Left colon (tissue), 2 donors: ENCODE measurements around the gene TARBP1. TPM values are rescaled to one million over a fixed set of nuclear protein-coding genes. Genes with fewer than 3 reads are reported as not detected.

ENCODE experiments used
- ATAC-seq: fragments of 200-7000 bp; cut with Tn5 transposase; one replicate; pipeline ENCODE4 v1.9.1; 2020; ENCODE audit warnings: mild to moderate bottlenecking, moderate library complexity
- DNase-seq, 2 donors: peaks; one replicate each; pipeline ENCODE4 v3.0.0-alpha.2; 2020
- intact Hi-C, 2 donors: fragments of 100-400 bp; cut with DNase I in 1 of 2; cut with micrococcal nuclease in 1 of 2; formaldehyde crosslinking; loops; one replicate each; pipeline versions ENCODE4 v1.11.2 to v1.14.0; 2022; cut with DNase I, micrococcal nuclease
- total RNA-seq, 2 donors: library from RNA; stranded (reverse); fragmentation: NEBNext Ultra II Directional; extraction: Animal tissue kit (Norgen Biotek cat#: 25700); gene quantifications; one replicate each; pipeline ENCODE4 v1.2.1, GENCODE V29; 2021
- donor health status: DM: no; HTN: no; CAD: no.
- donor health status: DM: yes; HTN: yes; CAD: no.

Gene TARBP1
- total RNA-seq, 2 donors from 2014 or later, result 19.9 to 30.5 TPM

GRCh38 chr1:234490793-234491479 is 12.0 kb upstream of the TARBP1 start:
- DNase-seq (no peak), ATAC-seq (no peak)
- intact Hi-C loops, result no loop called here

GRCh38 chr1:234489698-234490077 is 10.7 kb upstream of the TARBP1 start:
- DNase-seq (no peak), ATAC-seq (no peak)
- intact Hi-C loops, result no loop called here

- no peak for DNase-seq
- intact Hi-C loops, result no loop called here
- ATAC-seq, result no peak
Observed at GRCh38 chr1:234489007-234489697, 10.2 kb upstream of the TARBP1 start.

GRCh38 chr1:234488054-234489006 is 9.4 kb upstream of the TARBP1 start:
- ATAC-seq, result no peak
- intact Hi-C loops, result no loop called here
- no peak for DNase-seq

- ATAC-seq, result peak; percentile 80
- peak in 1 of 2 donors; percentile 19 for DNase-seq
- intact Hi-C loops, result no loop called here
Observed at GRCh38 chr1:234486858-234487840, 8.2 kb upstream of the TARBP1 start.

GRCh38 chr1:234484991-234485739 is 6.2 kb upstream of the TARBP1 start:
- intact Hi-C loops, result no loop called here
- DNase-seq, result no peak
- ATAC-seq, result no peak

GRCh38 chr1:234484218-234484617 is 5.2 kb upstream of the TARBP1 start:
- DNase-seq (no peak), ATAC-seq (no peak)
- intact Hi-C loops, result no loop called here

GRCh38 chr1:234481771-234482170 is 2.8 kb upstream of the TARBP1 start:
- ATAC-seq, result no peak
- no peak for DNase-seq
- intact Hi-C loops, result no loop called here

- ATAC-seq, result no peak
- no peak for DNase-seq
- intact Hi-C loops, result no loop called here
Observed at GRCh38 chr1:234479866-234480265, 887 bp upstream of the TARBP1 start.

GRCh38 chr1:234479310-234479559 is 256 bp upstream of the TARBP1 start:
- no peak for DNase-seq
- intact Hi-C loops, result no loop called here
- ATAC-seq, result no peak

GRCh38 chr1:234478152-234478480 is 863 bp downstream of the TARBP1 start:
- ATAC-seq (peak; percentile 83), DNase-seq (peak; percentile 71 to 84)
- intact Hi-C loops, result no loop called here

- DNase-seq (no peak), ATAC-seq (no peak)
- intact Hi-C loops, result no loop called here
Observed at GRCh38 chr1:234477386-234478151, 1.4 kb downstream of the TARBP1 start.

GRCh38 chr1:234476172-234476571 is 2.8 kb downstream of the TARBP1 start:
- intact Hi-C loops, result no loop called here

GRCh38 chr1:234475167-234475793 is 3.7 kb downstream of the TARBP1 start:
- intact Hi-C loops, result no loop called here
- ATAC-seq (no peak), DNase-seq (no peak)

More at GRCh38 chr1:234476172-234476571, 2.8 kb downstream of the TARBP1 start:
- ATAC-seq, result no peak
- no peak for DNase-seq

- ATAC-seq (no peak), DNase-seq (no peak)
- intact Hi-C loops, result no loop called here
Observed at GRCh38 chr1:234474375-234474774, 4.6 kb downstream of the TARBP1 start.

- intact Hi-C loops, result no loop called here
- ATAC-seq, result no peak
- no peak for DNase-seq
Observed at GRCh38 chr1:234473118-234473517, 5.9 kb downstream of the TARBP1 start.

GRCh38 chr1:234469376-234469775 is 9.6 kb downstream of the TARBP1 start:
- ATAC-seq (no peak), DNase-seq (no peak)
- intact Hi-C loops, result no loop called here
